OCI-LY3 (cell line): ENCODE measurements around the gene NHLRC1.

ENCODE experiments used
- EZH2phosphoT487 ChIP-seq: fragments of 200-600 bp; shearing (Covaris generic); IDR thresholded peaks from 2 replicates; pipeline ENCODE4 v1.6.1; 2018; ENCODE audit warnings: antibody characterized with exemption, mixed run types, low read depth
- TF ChIP-seq, protein P1 (sequence below): fragments of 200-600, 300-600 bp; sonication (generic); IDR thresholded peaks from 2 replicates; pipeline ENCODE4 v1.5.1; 2014; ENCODE audit warnings: antibody characterized with exemption, low read length, low read depth

DNA sequence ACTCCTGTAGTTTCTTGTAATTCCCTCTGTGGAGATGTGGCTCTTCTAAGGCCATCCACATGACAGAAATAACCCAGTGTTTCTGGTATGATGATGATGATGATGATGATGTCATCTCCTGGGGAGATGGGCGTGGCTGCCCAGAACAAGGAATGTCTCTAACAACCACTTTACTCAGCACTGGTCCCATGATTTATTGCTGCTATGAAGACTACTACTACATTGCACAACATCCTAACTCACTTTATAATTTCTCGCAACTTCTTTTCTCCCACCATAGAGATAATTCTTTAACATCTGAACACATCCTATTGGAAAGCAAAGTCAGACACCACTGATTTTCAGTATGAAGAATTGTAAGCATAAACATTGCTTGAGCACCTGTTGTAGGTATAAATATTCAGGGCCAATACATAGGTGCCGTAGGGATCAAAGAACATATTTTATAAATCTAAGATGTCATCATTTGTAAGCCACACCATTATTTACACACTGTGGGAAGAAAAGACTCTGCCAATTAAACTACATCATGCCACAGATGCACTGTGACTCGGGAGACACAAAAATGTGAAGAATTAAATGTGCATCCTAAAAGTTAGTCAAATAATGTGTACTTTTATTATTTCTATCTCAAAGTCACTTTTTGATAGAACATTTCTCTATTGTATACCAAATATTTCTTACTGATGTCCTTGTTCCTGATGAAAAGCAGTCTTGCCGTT lies 26.0 kb upstream of the NHLRC1 start:
- TF ChIP-seq, protein P1, sequence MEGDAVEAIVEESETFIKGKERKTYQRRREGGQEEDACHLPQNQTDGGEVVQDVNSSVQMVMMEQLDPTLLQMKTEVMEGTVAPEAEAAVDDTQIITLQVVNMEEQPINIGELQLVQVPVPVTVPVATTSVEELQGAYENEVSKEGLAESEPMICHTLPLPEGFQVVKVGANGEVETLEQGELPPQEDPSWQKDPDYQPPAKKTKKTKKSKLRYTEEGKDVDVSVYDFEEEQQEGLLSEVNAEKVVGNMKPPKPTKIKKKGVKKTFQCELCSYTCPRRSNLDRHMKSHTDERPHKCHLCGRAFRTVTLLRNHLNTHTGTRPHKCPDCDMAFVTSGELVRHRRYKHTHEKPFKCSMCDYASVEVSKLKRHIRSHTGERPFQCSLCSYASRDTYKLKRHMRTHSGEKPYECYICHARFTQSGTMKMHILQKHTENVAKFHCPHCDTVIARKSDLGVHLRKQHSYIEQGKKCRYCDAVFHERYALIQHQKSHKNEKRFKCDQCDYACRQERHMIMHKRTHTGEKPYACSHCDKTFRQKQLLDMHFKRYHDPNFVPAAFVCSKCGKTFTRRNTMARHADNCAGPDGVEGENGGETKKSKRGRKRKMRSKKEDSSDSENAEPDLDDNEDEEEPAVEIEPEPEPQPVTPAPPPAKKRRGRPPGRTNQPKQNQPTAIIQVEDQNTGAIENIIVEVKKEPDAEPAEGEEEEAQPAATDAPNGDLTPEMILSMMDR, result no peak
- no peak for TF ChIP-seq EZH2phosphoT487
